Measurements from ENCODE around the gene METTL5.

METTL5 gene

GRCh38 chr2:169778446-169778845, 46.3 kb downstream of the METTL5 start:
- DNase-seq, result no peak

- no peak for DNase-seq
These were observed 48.4 kb downstream of the METTL5 start for GRCh38 chr2:169776252-169776761.

GRCh38 chr2:169775765-169776164, 48.9 kb downstream of the METTL5 start:
- DNase-seq, result no peak

- no peak for DNase-seq
These were observed 49.4 kb downstream of the METTL5 start for GRCh38 chr2:169775354-169775753.

GRCh38 chr2:169772651-169773050, 52.1 kb downstream of the METTL5 start:
- DNase-seq, result no peak

GRCh38 chr2:169771612-169772011, 53.1 kb downstream of the METTL5 start:
- DNase-seq, result no peak

GRCh38 chr2:169771021-169771420, 53.7 kb downstream of the METTL5 start:
- no peak for DNase-seq

GRCh38 chr2:169768262-169768995, 56.3 kb downstream of the METTL5 start:
- no peak for DNase-seq

- DNase-seq, result no peak
These were observed 57.3 kb downstream of the METTL5 start for GRCh38 chr2:169767243-169767888.

- no peak for DNase-seq
These were observed 59.2 kb downstream of the METTL5 start for GRCh38 chr2:169765523-169765922.

GRCh38 chr2:169761970-169762292, 62.8 kb downstream of the METTL5 start:
- no peak for DNase-seq

Measured in NCI-H510A (cell line).